Psoas muscle (tissue), 8 donors: Measurements from ENCODE around the gene CEP104. TPM values are rescaled to one million over a fixed set of nuclear protein-coding genes. Genes with fewer than 3 reads are reported as not detected.
A peak's percentile ranks its signal among the peaks of the same experiment; 100 is the strongest.

Experiments used
- ATAC-seq, 4 donors: fragments of 200-7000 bp; cut with Tn5 transposase; one replicate each; pipeline ENCODE4 v1.9.1; 2020; ENCODE audit warnings: moderate library complexity in 3 of 4, mild to moderate bottlenecking in 2 of 4
- DNase-seq, 2 donors: peaks; one replicate each; pipeline ENCODE4 v3.0.0-alpha.2; 2020
- H3K27ac ChIP-seq: fragments of 200-600 bp; one replicate; pipeline ENCODE4 v1.8.0; 2022
- H3K27me3 ChIP-seq, 3 donors: fragments of 200-600 bp in 1 of 3; one replicate each; pipeline versions ENCODE4 v1.6.1 to v1.8.0; 2013 to 2022; ENCODE audit warnings: low read length in 2 of 3, mild to moderate bottlenecking in 2 of 3, moderate library complexity in 1 of 3; ENCODE audit not compliant: insufficient read depth in 3 of 3
- H3K36me3 ChIP-seq, 2 donors: fragments of 200-600 bp in 1 of 2; one replicate each; pipeline versions ENCODE4 v1.6.1 to v1.8.0; 2013 to 2022; ENCODE audit warnings: low read depth in 1 of 2, mild to moderate bottlenecking in 1 of 2, moderate library complexity in 1 of 2; ENCODE audit not compliant: insufficient read depth in 1 of 2
- H3K4me1 ChIP-seq: fragments of 200-600 bp; one replicate; pipeline ENCODE4 v1.8.0; 2022
- H3K4me3 ChIP-seq: fragments of 200-600 bp; one replicate; pipeline ENCODE4 v1.8.0; 2022; ENCODE audit warnings: mild to moderate bottlenecking
- H3K9me3 ChIP-seq: fragments of 200-600 bp; one replicate; pipeline ENCODE4 v1.8.0; 2022
- WGBS, 3 donors: extraction: QIAGEN DNeasy Blood & Tissue Kit; methylation state at CpG; one replicate each; pipeline versions ENCODE4 v1.1.6 to v1.1.7; 2013; 5-methylcytosine and 5-hydroxymethylcytosine counted together
- intact Hi-C, 2 donors: fragments of 100-400 bp; cut with DNase I; formaldehyde crosslinking; loops; one replicate each; pipeline versions ENCODE4 v1.11.0 to v1.14.2; 2022
- polyA plus RNA-seq, 3 donors: library from polyadenylated mRNA; stranded (reverse); fragments of 200-250 nt; gene quantifications; one replicate each; pipeline ENCODE4 v1.2.3, GENCODE V29; 2013
- total RNA-seq, 4 donors: library from RNA; stranded (reverse); fragmentation: NEBNext Ultra II Directional in 2 of 4; extraction: Animal tissue kit (Norgen Biotek cat#: 25700) in 2 of 4; gene quantifications; one replicate each; pipeline versions ENCODE4 v1.2.1 to v1.2.4, GENCODE V29; 2021 to 2023
- TF ChIP-seq, protein P1 (sequence below): fragments of 200-600 bp; IDR thresholded peaks from one replicate; pipeline ENCODE4 v1.8.0; 2022; ENCODE audit warnings: antibody characterized with exemption
- donor health status: healthy with polysubstance abuse.
- donor health status: DM: no; HTN: no; CAD: no; lungs with moderate emphysema.
- donor health status: Bipolar disorder and iron deficiency.
- donor health status: healthy.
- donor health status: DM: yes; HTN: yes; CAD: no.
- donor health status: DM: no; HTN: no; CAD: no.
- donor health status: DM: no; HTN: no; CAD: no.
- donor health status: DM: yes; HTN: yes; CAD: no.

CEP104 gene
- total and polyA plus RNA-seq, 7 donors, result 9.0 to 37.7 (median 31.3) TPM

- intact Hi-C loops, result no loop called here
- no peaks in the 10 kb centered on the region for H3K9me3 ChIP-seq
- TF ChIP-seq, protein P1, sequence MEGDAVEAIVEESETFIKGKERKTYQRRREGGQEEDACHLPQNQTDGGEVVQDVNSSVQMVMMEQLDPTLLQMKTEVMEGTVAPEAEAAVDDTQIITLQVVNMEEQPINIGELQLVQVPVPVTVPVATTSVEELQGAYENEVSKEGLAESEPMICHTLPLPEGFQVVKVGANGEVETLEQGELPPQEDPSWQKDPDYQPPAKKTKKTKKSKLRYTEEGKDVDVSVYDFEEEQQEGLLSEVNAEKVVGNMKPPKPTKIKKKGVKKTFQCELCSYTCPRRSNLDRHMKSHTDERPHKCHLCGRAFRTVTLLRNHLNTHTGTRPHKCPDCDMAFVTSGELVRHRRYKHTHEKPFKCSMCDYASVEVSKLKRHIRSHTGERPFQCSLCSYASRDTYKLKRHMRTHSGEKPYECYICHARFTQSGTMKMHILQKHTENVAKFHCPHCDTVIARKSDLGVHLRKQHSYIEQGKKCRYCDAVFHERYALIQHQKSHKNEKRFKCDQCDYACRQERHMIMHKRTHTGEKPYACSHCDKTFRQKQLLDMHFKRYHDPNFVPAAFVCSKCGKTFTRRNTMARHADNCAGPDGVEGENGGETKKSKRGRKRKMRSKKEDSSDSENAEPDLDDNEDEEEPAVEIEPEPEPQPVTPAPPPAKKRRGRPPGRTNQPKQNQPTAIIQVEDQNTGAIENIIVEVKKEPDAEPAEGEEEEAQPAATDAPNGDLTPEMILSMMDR, result no peak
- peaks cover 0 to 6% of the 10 kb centered on the region in 2 donors for H3K36me3 ChIP-seq
- H3K4me1 ChIP-seq, result peaks cover under 1% of the 10 kb centered on the region
- H3K4me3 ChIP-seq, result no peak overlapping the region
- DNase-seq (no peak), ATAC-seq (peak in 1 of 4 donors; percentile 20)
- WGBS, 3 donors, result 51 to 63% (median 53%) methylated on average over 12 of the region's 12 CpGs
- no peaks in the 10 kb centered on the region for H3K27me3 ChIP-seq
- no peak overlapping the region for H3K27ac ChIP-seq
These were observed 6.4 kb upstream of the CEP104 start for GRCh38 chr1:3863231-3863935.

GRCh38 chr1:3858231-3858981 lies 1.4 kb upstream of the CEP104 start:
- H3K4me1 ChIP-seq, result peaks cover 20% of the 10 kb centered on the region
- intact Hi-C loops, result loop anchor here in 1 of 2 donors (5.0 kb wide), 1 partner anchor 34 kb away; no protein-coding TSS in a partner anchor
- DNase-seq, result peak in 1 of 2 donors; percentile 21
- ATAC-seq, result peak in 1 of 4 donors; percentile 23
- H3K27ac ChIP-seq, result no peak overlapping the region
- TF ChIP-seq, protein P1, result no peak
- H3K4me3 ChIP-seq, result peak overlapping the region; percentile 98
- H3K36me3 ChIP-seq, result no peaks in the 10 kb centered on the region
- no peaks in the 10 kb centered on the region for H3K27me3 ChIP-seq
- no peaks in the 10 kb centered on the region for H3K9me3 ChIP-seq
- 67 to 69% (median 69%) methylated on average over 34 of the region's 34 CpGs for WGBS, 3 donors

GRCh38 chr1:3857791-3858129 lies 749 bp upstream of the CEP104 start:
- no peaks in the 10 kb centered on the region for H3K27me3 ChIP-seq
- H3K36me3 ChIP-seq, result no peaks in the 10 kb centered on the region
- intact Hi-C loops, result loop anchor here in 1 of 2 donors (5.0 kb wide), 1 partner anchor 35 kb away; no protein-coding TSS in a partner anchor
- ATAC-seq, result peak in 2 of 4 donors; percentile 2 to 15
- TF ChIP-seq, protein P1, result no peak
- H3K4me3 ChIP-seq, result peak overlapping the region; percentile 98
- H3K27ac ChIP-seq, result peak overlapping the region; percentile 84
- H3K4me1 ChIP-seq, result peaks cover 20% of the 10 kb centered on the region
- H3K9me3 ChIP-seq, result no peaks in the 10 kb centered on the region
- DNase-seq, result peak in 1 of 2 donors; percentile 62
- WGBS, 3 donors, result 7 to 11% (median 9%) methylated on average over 20 to 21 of the region's 21 CpGs

DNA sequence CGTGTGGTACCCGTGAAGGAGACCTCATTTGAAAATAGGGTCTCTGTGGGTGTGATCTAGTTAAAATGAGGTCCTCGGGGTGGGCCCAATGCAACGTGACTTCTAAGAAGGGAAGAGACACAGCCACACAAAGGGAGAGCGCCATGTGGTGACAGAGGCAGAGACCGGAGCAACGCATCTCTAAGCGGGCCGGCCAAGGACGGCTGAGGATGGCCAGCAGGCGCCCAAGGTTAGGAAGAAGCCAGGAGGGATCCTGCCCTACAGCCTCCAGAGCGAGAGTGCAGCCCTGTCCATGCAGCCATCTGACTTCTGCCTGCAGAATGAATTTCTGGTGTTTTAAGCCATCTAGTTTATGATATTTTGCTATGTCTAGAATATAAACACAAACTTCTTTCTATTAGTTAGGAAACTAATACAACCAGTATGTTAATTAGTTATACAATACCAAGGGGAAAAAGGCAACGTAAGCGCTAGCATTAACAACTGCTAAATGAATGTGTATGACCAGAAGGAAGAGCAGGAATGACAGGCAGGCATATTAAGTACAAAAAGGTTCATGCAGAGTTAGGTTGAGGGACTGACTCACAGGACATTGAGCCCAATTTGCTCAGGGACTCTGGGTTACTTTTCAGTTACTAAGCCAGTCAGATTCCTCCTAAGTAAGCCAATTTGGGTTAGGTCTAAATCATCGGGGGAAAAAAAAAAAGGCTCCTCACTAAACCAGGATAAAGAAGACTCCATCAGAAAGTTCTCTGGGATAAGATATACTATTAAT lies 4.1 kb downstream of the CEP104 start:
- H3K27me3 ChIP-seq, result no peaks in the 10 kb centered on the region
- TF ChIP-seq, protein P1, result no peak
- peaks cover 15% of the 10 kb centered on the region for H3K4me1 ChIP-seq
- DNase-seq (no peak), ATAC-seq (no peak)
- no peaks in the 10 kb centered on the region for H3K9me3 ChIP-seq
- 71 to 85% (median 84%) methylated on average over 15 of the region's 15 CpGs for WGBS, 3 donors
- intact Hi-C loops, result no loop called here
- H3K27ac ChIP-seq, result no peak overlapping the region
- H3K4me3 ChIP-seq, result no peak overlapping the region
- peaks cover 3 to 38% of the 10 kb centered on the region in 2 donors for H3K36me3 ChIP-seq
